Bronchial smooth muscle cell (primary cell): ENCODE data around the gene GDPD1. TPM values are rescaled to one million over a fixed set of nuclear protein-coding genes. Genes with fewer than 3 reads are reported as not detected.

Experiments used
- total RNA-seq: library from RNA; depleted of rRNA; stranded (reverse); fragments of >200 nt; gene quantifications from 2 replicates; pipeline ENCODE4 v1.2.1, GENCODE V29; 2014

The GDPD1 gene
- total RNA-seq = 0.43 and 1.1 TPM in 2 replicates

DNA sequence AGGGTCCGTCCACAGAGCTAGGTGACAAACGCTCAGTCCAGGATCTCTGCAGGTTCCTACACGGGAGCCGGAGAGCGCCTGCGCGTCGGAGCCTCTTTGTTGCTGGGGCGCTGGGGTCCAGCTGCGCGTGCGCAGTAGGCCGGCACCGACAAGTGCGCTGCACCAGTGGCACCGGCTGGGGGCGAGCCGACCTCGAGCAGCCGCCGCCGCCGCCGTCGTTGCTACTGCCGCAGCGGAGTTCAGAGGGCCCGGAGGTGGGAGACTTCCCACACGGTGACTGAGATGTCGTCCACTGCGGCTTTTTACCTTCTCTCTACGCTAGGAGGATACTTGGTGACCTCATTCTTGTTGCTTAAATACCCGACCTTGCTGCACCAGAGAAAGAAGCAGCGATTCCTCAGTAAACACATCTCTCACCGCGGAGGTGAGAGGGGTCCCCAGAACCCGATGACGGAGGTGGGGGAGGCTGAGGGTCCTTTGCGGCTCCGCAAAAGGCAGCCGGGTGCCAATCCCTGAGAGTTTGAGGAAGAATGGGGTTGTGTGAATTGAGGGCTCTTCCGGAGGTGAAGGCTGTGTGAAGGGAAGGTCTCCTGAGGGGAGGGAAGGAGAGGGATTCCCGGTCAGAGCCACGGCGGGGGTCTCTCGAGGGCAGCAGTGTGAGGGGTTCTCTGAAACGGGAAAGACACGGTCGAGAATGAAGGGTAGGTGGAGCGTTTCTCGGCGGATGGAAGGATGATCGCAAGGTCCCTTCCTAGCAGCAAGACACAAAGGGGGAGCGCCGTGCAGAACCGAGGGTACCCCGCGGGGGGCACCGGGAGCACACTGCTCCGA is at the start of gene GDPD1:
Gene GDPD1, plus strand, starts transcription at position 184 of the 831 bp plus-strand sequence. Its CDS starts 99 bp downstream, at position 283.

Other genes starting within 250 kb of the GDPD1 start
- gene TRIM37, start 113.6 kb upstream of the GDPD1 start, total RNA-seq = 33.3 and 38.6 TPM in 2 replicates
- 19.1 and 32.6 TPM in 2 replicates for gene SKA2, start 65.3 kb upstream of the GDPD1 start, total RNA-seq
- gene PRR11, start 64.8 kb upstream of the GDPD1 start, total RNA-seq = 0.52 and 5.2 TPM in 2 replicates
- 15.9 and 16.7 TPM in 2 replicates for gene SMG8, start 10.5 kb upstream of the GDPD1 start, total RNA-seq
- gene YPEL2, start 111.1 kb downstream of the GDPD1 start, total RNA-seq = 8.5 and 11.6 TPM in 2 replicates